GM12873 (cell line): Measurements from ENCODE around the gene GNPTG.

Experiments
- CTCF ChIP-seq: IDR thresholded peaks from 2 replicates; pipeline ENCODE4 v1.5.1; 2012; ENCODE audit warnings: low read depth, mild to moderate bottlenecking, moderate library complexity, low read length, control low read depth; ENCODE audit not compliant: insufficient read depth; ENCODE audit errors: missing control alignments

GNPTG gene

GRCh38 chr16:1351582-1352362, at the start of gene GNPTG, which contains the start of gene TSR3:
GNPTG (plus strand) TSS chr16:1351931; CDS start chr16:1351966, 35 bp downstream.
TSR3 (minus strand) TSS chr16:1351878; CDS start chr16:1351804, 74 bp downstream.
- no peak for TF ChIP-seq CTCF

- TF ChIP-seq CTCF, result no peak
Observed at GRCh38 chr16:1305823-1306222, 45.9 kb upstream of the GNPTG start.

GRCh38 chr16:1306334-1306733, 45.4 kb upstream of the GNPTG start:
- TF ChIP-seq CTCF, result no peak

- TF ChIP-seq CTCF, result no peak
Observed at GRCh38 chr16:1308036-1308976, 43.4 kb upstream of the GNPTG start.

GRCh38 chr16:1308977-1309885, 42.5 kb upstream of the GNPTG start, which contains the start of gene UBE2I:
UBE2I (plus strand) TSS chr16:1309636; CDS start chr16:1314031, 4,395 bp downstream.
- TF ChIP-seq CTCF, result no peak

- no peak for TF ChIP-seq CTCF
Observed at GRCh38 chr16:1309888-1310831, 41.6 kb upstream of the GNPTG start.
